ENCODE results near the gene FRMPD4.

Gene FRMPD4

DNA sequence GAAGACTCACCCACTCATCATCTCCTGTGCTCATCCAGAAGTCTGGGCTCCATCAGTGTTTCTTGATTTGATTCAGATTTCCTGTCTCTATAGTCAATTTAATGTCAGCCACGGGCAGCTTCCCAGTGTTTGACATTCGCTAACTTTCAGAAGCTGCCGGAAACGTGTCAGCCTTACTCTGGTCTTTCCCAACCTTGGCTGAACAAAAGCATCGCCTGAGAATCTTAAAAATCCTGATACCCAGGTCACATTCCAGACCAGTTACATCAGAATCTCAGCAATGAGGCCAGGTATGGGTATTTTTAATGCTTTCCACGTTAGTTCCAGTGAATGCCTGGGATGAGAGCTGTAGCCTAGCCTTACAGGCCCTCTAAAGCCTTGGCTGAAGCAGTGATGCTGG lies 233.8 kb downstream of the FRMPD4 start:
- DNase-seq = no peak

DNA sequence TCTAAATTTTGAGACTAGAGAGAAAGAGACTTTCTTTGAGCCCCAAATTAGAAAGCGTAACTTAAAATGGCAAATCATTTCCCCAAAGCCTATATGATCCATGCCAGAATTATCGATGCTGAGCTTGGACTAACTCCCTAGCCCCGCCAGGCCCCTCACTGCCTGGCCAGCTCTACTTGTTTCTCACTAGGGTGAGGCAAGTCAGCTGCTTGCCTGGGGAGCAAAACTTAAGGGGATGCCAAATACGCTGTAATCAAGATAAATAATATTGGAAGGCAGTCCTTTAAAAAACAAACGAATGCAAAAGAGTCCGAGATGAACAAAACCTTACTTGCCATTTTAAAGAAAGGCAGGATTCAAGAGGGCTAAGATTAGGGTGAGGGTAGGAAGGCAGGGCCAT lies 236.0 kb downstream of the FRMPD4 start:
- no peak for DNase-seq

DNA sequence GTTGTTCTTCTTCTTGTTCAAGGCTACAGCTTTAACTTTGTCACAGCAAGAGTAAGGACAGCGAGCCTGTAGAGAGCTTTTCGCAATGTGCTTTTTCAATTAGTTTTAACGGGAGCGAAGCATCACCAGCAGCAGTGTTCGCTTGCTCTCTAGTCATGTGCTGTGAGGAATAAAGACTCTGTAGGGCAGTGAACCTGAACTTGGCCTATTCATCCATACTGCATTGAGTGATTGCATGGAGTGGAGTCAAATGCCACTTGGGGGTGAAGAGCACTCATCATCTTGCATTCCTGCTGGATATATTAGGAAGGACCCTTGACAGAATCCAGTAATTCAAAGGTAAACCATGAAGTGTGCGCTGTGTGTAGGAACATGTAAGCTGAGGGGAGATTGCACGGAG lies 240.0 kb downstream of the FRMPD4 start:
- no peak for DNase-seq

DNA sequence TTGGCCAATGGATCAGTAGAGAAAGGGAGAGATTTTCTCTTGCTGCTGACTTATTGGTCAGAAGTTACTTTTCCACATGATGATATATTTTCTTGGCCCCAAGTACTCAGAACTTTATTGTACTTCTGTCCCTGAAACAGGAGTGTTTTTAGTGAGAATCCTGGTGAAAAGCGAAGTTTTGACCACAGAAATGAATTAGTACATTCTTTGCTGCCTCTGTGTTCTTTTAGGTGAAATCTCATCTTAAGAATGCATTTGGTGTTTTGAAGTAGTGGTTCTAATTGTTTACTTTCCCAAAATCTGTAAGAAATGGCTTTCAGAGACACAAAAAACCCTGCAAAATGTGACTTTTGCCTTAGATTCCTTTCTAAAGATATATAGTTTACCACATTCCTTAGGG lies 240.4 kb downstream of the FRMPD4 start:
- DNase-seq = no peak

DNA sequence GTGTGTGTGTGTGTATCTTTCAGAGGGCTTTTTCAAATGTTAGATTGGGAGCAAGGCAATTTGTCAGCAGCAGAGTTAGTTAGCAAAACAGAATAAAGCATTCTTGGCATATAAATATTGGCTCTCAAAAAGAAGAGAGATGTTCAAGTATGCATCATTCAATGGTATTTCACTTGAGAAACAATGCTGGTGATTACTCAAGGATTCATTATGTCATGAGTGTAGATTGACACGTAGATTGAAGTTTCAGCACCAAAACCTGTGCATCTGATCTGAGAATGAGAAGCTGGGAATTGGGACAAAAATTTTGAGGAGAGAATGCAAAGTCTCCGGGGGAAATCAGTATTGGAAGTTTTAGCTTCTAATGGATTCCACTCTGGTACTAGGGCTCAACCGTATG lies 241.4 kb downstream of the FRMPD4 start:
- DNase-seq = no peak

DNA sequence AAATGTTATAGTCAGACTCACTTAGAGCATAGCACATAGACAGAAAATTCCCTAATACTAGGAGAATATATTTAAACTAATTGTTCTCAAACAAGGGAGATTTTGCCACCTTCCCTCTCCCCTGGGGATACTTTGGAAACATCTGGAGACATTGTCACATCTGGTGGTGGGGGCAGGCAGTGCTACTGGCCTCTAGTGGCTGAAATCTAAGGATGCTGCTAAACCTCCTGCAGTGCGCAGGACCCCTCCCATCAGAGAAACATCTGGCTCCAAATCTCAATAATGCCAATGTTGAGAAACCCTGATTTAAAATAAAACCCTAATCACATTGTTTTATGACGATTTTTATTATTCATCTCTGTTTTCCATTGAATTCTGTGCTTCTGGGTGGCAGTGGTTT lies 244.9 kb downstream of the FRMPD4 start:
- DNase-seq = no peak

DNA sequence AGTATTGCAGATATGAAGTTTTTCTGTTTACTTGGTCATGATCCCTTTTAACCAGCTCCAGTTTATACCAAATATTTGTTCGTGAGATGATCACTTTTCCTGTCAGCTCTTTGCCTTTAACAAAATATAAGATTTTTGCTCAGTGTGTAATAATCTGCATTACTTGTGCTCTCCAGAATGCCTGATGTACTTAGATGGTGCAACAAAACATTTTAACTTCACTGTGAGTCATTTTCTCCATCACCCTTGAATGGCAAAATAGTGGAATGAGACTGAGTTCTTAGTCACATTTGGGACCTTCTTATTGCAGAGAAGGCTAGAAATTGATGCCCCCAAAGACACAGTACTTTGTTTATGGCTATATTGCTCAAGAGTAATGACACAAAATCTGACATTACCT lies 252.0 kb downstream of the FRMPD4 start:
- DNase-seq = no peak

DNA sequence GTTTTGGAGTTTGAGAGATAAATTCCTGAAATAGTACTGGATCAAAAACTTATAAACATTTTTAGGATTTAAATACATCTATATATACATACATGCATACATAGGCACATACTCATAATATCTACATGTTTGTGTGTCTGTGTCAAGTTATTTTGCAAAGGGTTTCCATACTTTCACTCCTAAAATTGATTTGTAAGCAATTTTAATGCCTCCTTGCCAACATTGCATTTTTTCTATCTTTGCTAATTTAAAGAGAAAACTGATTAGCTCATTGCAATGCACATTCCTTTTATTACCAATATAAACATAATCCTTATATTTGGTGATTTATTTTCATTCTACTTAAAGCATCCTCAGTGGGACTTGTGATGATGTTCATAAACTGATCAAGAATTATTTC lies 258.3 kb downstream of the FRMPD4 start:
- DNase-seq = no peak

DNA sequence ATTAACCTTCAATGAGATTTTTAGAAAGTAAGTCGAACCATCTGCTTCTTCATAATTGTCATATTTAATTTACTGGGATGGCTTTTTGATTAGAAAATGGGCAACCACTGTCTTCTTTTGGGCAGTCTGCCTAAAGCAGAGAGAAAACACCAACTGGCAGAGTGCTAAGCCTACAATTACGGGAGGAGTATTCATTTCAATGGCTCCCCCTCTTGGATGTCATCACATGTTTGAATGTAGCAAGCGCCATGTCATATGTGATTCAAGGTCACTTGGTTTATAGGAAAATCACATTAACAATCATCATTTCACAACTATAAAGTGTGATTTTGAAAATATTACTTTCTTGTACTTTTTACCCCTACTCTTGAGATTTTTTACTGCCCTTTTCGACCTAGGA lies 261.9 kb downstream of the FRMPD4 start:
- no peak for DNase-seq

DNA sequence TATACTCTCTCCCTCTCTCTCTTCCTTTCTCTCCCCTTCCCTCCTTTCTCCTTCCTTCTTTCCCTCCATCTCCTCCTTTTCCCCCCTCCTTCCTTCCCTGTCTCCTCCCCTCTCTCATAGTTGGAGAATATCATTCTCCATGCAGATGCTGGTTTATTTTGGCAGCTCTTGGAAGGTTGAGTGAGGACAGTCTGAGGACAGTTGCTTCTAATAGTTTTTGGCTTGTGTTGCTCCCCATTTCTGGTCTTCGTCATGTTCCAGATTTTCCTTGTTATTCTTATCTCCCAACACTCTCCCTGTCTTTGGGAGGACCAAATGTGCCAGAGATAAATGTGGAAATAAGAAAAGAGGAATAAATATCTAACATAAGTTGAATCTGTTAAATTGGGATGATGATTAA lies 263.0 kb downstream of the FRMPD4 start:
- no peak for DNase-seq

DNA sequence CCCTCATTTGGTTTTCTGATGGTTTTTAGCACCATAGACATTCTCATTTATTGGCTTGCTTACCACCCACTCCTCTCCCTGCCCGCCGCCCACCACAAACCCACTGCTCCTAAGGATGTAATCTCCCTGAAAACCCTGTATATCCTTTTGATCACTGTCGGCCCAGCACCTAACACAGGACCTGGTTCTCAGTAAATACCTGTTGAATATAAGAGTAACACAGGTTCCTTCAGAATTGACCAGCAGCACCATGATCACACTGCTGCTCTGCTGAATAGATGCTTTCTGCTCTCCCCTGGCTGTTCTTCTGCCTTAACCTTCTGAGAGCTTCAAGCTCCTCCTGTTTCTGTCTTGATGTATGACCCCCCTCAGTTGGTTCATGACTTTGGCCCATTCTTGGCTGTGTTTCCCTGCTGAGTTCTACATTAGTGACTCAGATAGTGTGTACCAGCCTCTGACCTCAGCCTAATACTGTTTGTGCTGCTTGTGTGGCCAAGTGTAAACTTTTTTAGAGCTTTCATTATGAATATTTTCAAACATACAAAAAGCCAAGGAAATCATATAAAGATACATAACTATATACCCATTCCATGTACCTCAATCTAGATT lies 265.3 kb downstream of the FRMPD4 start:
- no peak for DNase-seq

DNA sequence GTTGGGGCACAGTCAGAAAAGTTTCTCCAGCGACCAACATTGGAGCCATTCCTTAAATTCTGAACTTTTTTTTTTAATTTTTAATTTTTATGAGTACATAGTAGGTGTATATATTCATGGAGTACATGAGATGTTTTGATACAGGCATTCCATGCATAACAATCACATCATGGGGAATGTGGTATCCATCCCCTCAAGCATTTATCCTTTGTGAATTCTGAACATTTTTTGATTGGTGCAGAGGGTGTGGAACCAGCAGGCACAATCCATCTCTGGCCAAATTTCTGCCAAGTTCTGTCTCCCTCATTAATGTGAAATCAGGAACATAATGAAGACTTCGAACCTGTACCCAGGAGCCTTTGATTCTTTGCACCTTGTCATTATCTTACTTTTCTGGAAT lies 267.0 kb downstream of the FRMPD4 start:
- no peak for DNase-seq

DNA sequence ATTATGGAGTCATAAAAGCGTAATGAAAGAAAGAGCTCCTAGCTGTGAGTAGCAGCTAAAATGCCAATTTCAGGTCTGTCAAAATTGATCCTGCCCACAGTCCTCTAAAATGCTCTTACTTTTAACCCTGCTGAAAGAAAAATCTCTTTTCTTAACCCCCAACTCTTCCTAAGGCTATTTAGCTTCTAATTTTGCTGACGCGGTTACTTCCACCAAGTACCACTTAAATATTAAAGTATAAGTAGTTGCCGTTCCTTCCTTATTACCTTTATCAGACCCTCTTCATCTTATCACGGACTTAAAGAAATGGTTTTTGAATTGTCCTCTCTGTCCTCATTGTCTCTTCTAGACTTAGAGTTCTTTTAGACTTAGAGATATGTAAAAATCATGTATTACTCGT lies 272.2 kb downstream of the FRMPD4 start:
- DNase-seq = no peak

DNA sequence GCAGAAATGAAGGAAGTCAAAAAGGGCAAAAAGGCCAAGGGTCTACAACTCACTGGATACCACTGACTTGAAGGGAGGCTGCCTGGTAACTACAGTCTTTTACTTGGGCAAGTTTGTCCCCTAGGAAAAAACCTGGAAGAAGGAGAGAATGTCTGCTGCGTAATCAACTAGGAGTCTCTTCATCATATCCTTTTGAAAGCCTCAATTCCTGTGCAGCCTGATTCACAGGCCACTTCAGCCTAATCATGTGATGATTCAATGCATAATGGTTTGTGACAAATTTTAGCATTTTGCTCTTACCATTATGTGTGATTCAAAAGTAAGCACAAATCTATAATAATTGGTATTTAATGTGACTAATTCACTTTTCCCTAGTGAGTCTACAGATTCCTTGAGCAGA lies 273.6 kb downstream of the FRMPD4 start:
- no peak for DNase-seq

DNA sequence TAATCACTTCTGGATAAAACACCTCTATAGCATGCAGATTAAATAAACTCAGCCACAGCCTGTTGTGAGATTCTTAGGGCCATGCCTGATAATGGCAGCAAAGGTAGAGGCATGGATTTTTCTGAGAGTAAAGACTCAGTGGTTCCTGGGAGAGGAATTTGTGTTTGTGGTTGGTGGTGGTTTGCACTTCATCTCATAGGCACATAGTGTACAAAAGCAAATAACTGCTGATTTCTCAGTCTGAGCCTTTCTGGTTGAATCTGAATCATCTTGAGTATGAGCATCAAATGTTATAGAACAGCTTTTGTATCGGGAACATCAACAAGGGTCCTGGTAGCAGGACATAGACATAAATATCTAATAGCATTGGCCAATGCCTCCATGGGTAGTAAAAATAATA lies 274.3 kb downstream of the FRMPD4 start:
- DNase-seq = no peak

DNA sequence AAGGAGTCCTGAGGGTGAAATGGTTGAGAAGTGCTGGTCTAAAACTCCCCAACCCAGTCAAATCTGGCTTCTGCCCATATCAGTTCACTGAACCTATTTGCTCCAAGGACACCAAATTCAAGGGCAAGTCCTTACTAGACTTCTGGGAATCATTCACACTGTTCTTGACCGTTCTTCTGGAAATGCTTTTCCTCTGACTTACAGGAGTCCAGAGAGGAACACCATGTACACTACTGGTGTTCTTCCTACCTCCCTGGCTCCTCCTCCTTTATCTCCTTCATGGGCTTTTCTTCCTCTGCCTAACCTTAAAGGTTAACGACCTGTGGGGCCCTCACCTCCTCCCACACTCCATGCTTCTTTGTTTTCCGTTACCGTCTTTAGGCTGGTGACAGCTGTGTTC lies 281.3 kb downstream of the FRMPD4 start:
- DNase-seq = no peak

DNA sequence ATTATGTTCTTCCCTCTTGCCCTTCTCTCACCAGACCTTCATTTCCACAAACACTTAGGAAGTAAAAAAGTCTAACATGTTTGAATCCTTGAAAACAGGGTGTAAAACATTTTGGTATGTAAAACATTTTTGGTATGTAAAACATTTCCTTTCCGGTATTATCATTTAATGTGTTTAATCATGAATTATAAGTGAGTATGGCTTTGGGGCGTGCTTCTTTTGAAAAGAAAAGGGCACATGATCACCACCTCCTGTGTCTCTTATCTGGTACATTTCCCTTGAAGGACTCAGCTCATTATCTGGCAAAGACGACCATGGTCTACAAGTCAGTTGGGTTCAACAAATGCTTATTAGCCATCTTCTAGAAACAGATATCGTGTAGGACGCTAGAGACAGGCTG lies 283.6 kb downstream of the FRMPD4 start:
- no peak for DNase-seq

DNA sequence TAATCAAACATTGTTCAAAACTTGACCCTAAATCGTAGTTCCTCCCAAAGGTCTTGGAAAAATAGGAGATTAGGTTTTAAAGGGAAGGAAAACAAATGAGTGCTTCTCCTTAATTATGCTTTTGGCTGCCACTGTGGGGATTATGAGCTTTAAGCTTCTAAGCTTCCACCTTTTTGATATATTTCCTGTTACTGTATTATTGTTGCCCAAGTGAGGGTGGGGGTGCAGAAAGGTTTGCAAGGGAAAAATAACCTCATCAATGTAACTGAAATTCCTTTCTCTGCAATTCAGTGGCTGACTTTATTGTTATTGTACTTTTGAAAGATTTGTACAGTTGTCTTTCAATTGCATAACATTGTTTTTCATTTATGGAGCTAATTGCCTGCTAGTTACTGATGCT lies 285.1 kb downstream of the FRMPD4 start:
- no peak for DNase-seq

DNA sequence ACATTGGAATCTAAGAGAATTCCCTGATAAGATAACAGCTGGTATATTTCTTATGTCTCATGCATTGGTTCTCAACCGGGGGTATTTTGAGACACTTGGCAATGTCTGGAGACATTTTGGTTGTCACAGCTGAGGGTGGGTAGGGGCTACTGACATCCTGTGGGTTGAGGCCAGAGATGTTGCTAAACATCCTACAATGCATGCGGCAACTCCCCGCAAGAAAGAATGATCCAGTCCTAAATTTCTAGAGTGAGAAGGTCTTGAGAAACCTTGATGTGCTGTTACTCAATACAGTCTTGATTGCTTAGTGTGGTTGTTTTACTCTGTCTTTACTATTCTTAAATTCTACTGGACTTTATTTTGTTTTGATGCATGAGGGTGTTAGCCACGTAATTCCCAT lies 287.2 kb downstream of the FRMPD4 start:
- DNase-seq = no peak

DNA sequence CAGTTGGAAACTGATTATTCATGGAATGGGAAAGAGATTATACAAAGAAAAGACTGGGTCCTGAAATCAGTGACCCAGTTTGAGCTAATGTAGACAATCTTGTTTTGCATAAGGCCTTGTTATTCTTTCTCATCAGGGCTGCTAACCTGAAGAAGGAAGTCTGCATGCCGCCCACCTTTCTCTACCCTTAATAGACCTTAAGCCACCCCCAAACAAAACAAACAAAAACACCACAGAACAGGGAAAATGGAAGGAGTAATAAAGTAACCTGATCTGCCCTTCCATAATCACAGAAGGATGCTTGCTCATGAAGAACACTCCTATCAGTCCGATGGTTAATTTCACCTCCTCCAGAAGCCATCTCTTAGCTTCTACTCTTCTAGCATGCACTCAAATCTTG lies 288.1 kb downstream of the FRMPD4 start:
- DNase-seq = no peak

DNA sequence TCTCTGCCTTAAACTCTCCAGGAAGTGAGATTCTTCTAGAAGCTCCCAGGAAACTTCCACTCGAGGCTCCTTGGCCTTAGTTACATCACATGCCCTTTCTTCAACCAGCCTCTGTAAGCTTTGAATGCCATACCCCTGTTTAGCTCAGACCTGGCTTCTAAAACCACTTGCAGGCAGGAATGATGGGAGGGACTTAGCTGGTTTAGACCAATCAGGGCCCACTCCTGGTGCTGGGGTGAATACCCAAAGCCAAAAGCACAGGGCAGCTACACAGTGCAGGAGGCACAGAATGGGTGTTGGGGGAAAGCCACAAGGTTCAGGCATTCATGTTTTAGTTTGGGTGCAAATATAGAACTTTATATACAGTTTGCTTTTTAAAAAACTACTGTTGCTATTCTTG lies 296.2 kb downstream of the FRMPD4 start:
- DNase-seq = no peak

DNA sequence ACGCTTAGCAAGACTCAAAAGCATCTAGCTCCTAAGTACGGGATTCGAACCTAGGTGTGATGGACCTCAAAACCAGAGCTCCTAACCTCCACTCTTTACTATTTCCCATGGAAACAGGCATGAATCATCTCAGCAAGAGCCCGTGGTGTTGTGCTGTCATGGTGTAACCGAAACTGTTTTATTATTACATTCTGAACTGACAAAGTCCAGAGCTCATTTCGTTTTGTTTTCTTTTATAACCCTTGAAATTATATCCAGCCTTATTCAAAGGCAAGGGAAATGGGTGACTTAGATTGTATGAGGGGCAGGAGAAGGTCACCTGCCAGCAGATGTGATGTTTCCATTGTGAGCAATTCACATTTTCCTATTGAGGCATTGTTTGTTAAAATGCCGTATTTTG lies 301.1 kb downstream of the FRMPD4 start:
- no peak for DNase-seq

DNA sequence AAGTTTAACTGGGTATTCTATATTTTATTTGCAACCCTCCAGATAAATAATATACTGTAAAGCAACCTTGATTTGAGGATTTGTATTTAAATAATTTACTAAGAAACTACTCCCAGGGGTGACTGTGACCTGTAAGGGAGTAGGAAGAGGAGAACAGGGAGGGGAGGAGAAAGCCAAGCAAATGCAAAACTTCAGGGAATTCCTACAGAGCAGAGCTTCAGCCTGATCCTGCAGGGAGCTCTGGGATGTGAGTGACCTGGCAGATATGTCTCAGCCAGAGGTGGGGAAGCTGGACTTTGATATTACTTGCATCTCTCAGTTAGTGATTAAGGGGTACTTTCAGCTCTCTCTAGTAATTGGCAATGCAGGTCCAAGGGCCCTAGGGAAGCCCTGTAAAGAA lies 302.0 kb downstream of the FRMPD4 start:
- no peak for DNase-seq

DNA sequence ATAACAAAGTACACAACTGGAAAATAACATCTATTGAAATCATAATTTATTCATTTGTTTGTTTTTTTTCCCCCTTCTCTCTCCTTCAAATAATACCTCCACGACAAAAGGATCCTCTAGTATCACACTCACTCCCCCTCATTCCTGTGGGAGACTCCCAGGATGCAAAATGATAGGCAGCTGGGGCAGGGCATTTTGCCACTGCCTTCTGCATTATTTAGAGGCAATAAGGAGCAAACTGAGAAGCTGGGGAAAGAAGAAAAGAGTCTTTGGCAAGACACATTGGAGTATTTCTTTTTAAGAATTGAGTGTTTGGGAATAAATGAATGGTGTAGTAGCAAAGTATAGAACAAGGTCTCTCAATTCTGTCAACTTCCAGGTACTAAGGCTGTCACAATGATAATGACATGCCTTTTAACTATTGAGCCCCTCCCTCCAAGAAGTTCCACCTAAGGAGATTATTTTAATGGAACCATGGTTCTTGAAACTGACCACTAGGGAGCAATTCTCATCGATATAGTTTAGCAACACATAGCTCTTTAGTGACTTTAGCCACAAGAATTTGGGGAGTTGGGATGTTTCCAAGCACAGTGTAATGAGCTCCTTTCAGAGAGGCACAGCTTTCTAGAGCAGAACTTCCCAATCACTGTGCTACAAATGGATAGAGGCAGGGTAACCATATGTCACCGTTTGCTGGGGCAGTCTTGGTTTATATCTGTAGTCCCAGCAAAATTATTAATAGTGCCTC lies 303.3 kb downstream of the FRMPD4 start:
- no peak for DNase-seq

DNA sequence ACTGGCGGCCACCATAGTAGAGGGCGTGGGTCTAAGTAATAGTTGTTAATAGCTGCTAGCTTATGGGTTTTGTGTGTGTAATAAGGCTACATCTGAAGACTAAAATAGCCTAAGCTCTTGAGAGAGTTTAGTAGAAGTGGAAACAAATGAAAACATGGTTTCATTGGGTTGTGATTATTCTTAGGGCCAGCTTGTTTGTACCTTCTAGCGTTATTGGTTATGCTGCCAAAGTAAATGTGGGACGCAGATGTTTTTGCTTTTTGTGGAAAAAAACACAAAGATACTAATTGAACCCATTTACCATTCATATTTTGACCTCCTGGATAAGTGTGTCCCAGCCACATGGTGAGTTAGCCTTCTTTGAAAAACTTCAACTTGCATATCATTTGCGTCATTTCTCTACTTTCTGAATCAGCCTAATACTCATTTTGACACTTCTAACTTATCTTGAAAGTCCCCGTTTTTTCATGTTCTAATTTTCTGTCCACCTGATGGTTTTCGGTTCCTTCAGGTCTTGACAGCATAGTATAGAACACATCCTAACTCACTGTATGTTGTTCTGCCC lies 305.3 kb downstream of the FRMPD4 start:
- no peak for DNase-seq
